HepG2 (cell line): ENCODE results near the gene IL17RC. TPM values are rescaled to one million over a fixed set of nuclear protein-coding genes. Genes with fewer than 3 reads are reported as not detected.

Experiments
- CHD4 ChIP-seq: fragments of 200-600 bp; sonication (generic); IDR thresholded peaks from 2 replicates; pipeline ENCODE4 v1.7.0; 2017; ENCODE audit warnings: mild to moderate bottlenecking, low read length, borderline replicate concordance
- CTCF ChIP-seq: sonication (generic); formaldehyde crosslinking; IDR thresholded peaks from 2 replicates; pipeline ENCODE4 v1.5.0; 2020; ENCODE audit warnings: mild to moderate bottlenecking, missing genetic modification reagents, moderate library complexity
- DR1 ChIP-seq: sonication (generic); formaldehyde crosslinking; IDR thresholded peaks from 2 replicates; pipeline ENCODE4 v1.8.0; 2021; ENCODE audit warnings: mild to moderate bottlenecking, missing genetic modification reagents, inconsistent platforms
- IRF1 ChIP-seq: sonication (generic); formaldehyde crosslinking; IDR thresholded peaks from 2 replicates; pipeline ENCODE4 v1.4.0; 2020; ENCODE audit warnings: low read depth, mild to moderate bottlenecking, missing genetic modification reagents
- KDM4B ChIP-seq: sonication (generic); formaldehyde crosslinking; IDR thresholded peaks from 2 replicates; pipeline ENCODE4 v1.4.0; 2020; ENCODE audit warnings: missing genetic modification reagents
- MAZ ChIP-seq, 2 experiments: sonication (generic) in 1 of 2; formaldehyde crosslinking in 1 of 2; IDR thresholded peaks; 2 replicates each; pipeline versions ENCODE4 v1.5.0 to v1.6.1; 2012 to 2020; ENCODE audit warnings: low read depth in 2 of 2, mild to moderate bottlenecking in 2 of 2, borderline replicate concordance in 1 of 2, improper control_type of control experiment in 1 of 2, low read length in 1 of 2, missing genetic modification reagents in 1 of 2, moderate library complexity in 1 of 2
- NFE2 ChIP-seq: sonication (generic); formaldehyde crosslinking; IDR thresholded peaks from 2 replicates; pipeline ENCODE4 v1.4.0; 2020; ENCODE audit warnings: missing genetic modification reagents
- PHB2 ChIP-seq: fragments of 450-650 bp; IDR thresholded peaks from 2 replicates; pipeline ENCODE4 v1.6.1; 2018; ENCODE audit not compliant: partially characterized antibody
- RAD21 ChIP-seq: fragments of 450-650 bp; formaldehyde crosslinking; IDR thresholded peaks from 2 replicates; pipeline ENCODE4 v1.5.0; 2020; ENCODE audit warnings: mild to moderate bottlenecking
- RORA ChIP-seq: sonication (generic); formaldehyde crosslinking; IDR thresholded peaks from 2 replicates; pipeline ENCODE4 v1.5.0; 2020; ENCODE audit warnings: mild to moderate bottlenecking, missing genetic modification reagents, moderate library complexity
- SMYD3 ChIP-seq: sonication (generic); formaldehyde crosslinking; IDR thresholded peaks from 2 replicates; pipeline ENCODE4 v1.8.1; 2023; ENCODE audit warnings: mild to moderate bottlenecking, missing genetic modification reagents
- TFDP1 ChIP-seq: IDR thresholded peaks from 2 replicates; pipeline ENCODE4 v1.6.1; 2016; ENCODE audit warnings: missing compliant biosample characterization, missing genetic modification reagents, borderline replicate concordance
- TFE3 ChIP-seq: IDR thresholded peaks from 2 replicates; pipeline ENCODE4 v1.6.1; 2016
- ZKSCAN8 ChIP-seq: IDR thresholded peaks from 2 replicates; pipeline ENCODE4 v1.6.1; 2016; ENCODE audit warnings: borderline replicate concordance, missing genetic modification reagents, missing compliant biosample characterization
- ZNF326 ChIP-seq: sonication (generic); formaldehyde crosslinking; IDR thresholded peaks from 2 replicates; pipeline ENCODE4 v1.4.0; 2020; ENCODE audit warnings: missing genetic modification reagents, borderline replicate concordance
- ZNF709 ChIP-seq: sonication (generic); formaldehyde crosslinking; IDR thresholded peaks from 2 replicates; pipeline ENCODE4 v1.5.0; 2020; ENCODE audit warnings: mild to moderate bottlenecking, missing genetic modification reagents
- ZNF816 ChIP-seq: sonication (generic); formaldehyde crosslinking; IDR thresholded peaks from 2 replicates; pipeline ENCODE4 v1.8.0; 2022; ENCODE audit warnings: missing genetic modification reagents, mild to moderate bottlenecking, borderline replicate concordance
- polyA plus RNA-seq, 8 experiments: library from polyadenylated mRNA; depleted of rRNA in 3 of 8; stranded (reverse) in 7 of 8; unstranded in 1 of 8; fragments of >200 nt; fragmentation: Illumina TruSeq in 4 of 8; extraction: Trizol in 4 of 8; gene quantifications; 2 replicates each; pipeline versions ENCODE4 v1.2.1 to v1.2.3, GENCODE V29; 2011 to 2016; ENCODE audit warnings: low read depth in 4 of 8, missing spikeins in 1 of 8, mixed read lengths in 1 of 8; ENCODE audit not compliant: insufficient read depth in 1 of 8
- total RNA-seq, 5 experiments: library from RNA; depleted of rRNA; stranded (reverse); fragments of >200 nt; fragmentation: Illumina TruSeq; extraction: Trizol; gene quantifications; 2 replicates each; pipeline ENCODE4 v1.2.3, GENCODE V29; 2016; ENCODE audit warnings: low read depth in 1 of 5

IL17RC gene
- total and polyA plus RNA-seq, 2 of the 13 experiments (the other 11 are each of a cell fraction or from before 2014, with no cell fraction given) = 20.7 to 24.0 TPM

GRCh38 chr3:9946112-9947024 is 29.5 kb downstream of the IL17RC start (continued):
- TF ChIP-seq TFDP1 (peak; percentile 76; the same call in 1 of the 2 replicates), SMYD3 (no peak), ZNF709 (CRISPR knock-in tag) (peak; percentile 51; the same call in 1 of the 2 replicates), RAD21 (CRISPR knock-in tag) (peak; percentile 96), RORA (CRISPR knock-in tag) (0 out of 2 replicates have a peak, but pooled peaks have one; percentile 79), PHB2 (no peak), TFE3 (CRISPR knock-in tag) (peak; percentile 24; the same call in 1 of the 2 replicates), DR1 (no peak), MAZ (IDR thresholded peaks at IDR 0.05; ENCODE audit: borderline replicate concordance, low read depth, low read length) (no peak), MAZ (CRISPR knock-in tag; IDR thresholded peaks at IDR 0.05; ENCODE audit: low read depth) (no peak), NFE2 (CRISPR knock-in tag) (no peak), CHD4 (no peak), ZNF326 (CRISPR knock-in tag) (no peak), IRF1 (CRISPR knock-in tag) (no peak), ZNF816 (peak; percentile 18; the same call in 1 of the 2 replicates), ZKSCAN8 (CRISPR knock-in tag) (peak; percentile 52; the same call in 1 of the 2 replicates), CTCF (CRISPR knock-in tag) (peak; percentile 88), KDM4B (no peak)
